UCSD-AML1 (cell line): ENCODE results near the gene KLK13.
A peak's percentile ranks its signal among the peaks of the same experiment; 100 is the strongest.

ENCODE experiments used
- DNase-seq: peaks from one replicate; lab custom pipeline; 2025; ENCODE audit not compliant: unreplicated experiment; lab: John Stamatoyannopoulos, UW

KLK13 gene

DNA sequence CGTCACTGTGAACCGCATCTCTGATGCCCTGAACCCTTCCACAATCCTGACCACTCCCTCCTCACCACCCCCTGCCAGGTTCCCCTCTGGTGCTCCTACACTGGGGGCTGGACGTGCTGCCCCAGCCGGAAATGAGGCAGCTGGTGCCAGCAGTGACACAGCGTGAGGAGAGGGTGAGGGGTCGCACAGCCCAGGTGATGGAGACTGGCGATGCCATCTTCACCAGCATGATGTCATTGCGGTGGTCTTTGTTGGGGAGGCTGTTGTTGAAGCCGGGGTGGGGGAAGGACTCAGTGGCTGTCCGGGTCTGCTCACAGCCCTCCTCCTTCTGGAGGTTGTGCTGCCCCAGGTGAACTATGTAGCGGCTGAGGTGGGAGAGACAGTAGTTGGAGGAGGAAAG, 40.9 kb downstream of the KLK13 start:
- DNase-seq = no peak

DNA sequence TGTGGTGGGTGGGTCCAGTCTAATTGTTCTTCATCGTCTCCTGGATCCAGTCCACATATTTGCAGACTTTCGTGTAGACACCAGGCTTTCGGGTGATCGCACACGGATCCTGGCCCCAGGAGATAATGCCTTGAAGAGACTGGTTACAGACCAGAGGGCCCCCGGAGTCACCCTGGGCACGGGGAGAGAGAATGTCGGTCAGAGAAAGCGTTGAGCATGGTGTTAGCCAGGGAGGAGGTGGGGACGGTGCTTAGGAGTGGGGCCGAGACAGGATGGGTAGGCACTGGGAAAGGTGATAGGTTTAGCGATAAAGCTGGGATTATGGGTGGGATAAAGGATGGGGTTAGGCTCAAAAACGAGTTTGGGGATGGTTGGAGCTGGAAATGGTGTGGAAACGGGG, 42.4 kb downstream of the KLK13 start:
- DNase-seq = no peak

DNA sequence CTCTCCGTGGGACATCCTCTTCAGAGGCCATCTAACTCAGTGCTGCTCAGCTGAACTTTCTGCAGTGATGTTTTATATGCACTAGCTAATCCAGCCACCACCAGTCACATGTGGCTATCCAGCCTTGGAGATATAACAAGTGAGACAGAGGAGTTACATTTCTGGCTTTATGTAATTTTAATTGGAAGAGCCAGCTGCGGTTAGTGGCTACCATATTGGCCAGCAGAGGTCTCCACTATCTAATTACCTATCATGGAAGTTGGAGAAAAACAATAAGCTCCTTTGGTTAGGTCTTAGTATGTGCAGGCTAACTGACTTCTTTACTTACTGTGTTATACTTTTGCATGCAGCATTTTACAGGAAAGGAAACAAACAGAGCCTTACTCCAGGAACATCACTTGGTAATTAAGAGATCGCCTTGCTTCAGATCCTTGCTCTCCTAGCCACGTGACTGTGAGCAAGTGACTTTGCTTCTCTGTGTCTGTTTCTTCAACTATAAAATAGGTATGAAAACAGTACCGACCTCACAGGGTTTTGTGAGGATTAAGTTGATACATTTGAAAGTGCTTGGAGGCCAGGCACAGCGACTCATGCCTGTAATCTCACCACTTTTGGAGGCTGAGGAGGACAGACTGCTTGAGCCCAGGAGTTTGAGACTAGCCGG, 43.8 kb downstream of the KLK13 start:
- no peak for DNase-seq

DNA sequence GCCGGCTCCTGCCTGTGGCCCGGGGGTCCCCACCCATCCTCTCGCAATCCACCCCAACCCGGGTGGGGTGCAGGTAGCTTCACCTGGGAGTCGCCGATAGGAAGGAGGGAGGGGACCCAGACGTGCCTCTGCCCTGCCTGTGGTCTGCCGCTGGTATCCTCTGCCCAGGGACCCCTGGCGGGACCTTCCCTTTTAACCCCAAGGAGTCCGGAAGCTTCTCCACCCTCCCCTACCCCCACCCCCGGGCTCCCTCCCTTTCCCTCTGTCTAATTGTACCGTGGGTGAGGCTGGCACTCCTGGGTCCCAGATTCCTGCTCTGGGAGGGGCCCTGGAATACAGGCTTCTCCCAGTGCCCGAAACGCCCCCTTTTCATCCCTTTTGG, 45.4 kb downstream of the KLK13 start, which contains the start of gene KLK10:
Gene KLK10 (minus strand): TSS at position 166 of the 382 bp plus-strand sequence. CDS start 579 bp downstream, outside the sequence.
- DNase-seq = no peak

DNA sequence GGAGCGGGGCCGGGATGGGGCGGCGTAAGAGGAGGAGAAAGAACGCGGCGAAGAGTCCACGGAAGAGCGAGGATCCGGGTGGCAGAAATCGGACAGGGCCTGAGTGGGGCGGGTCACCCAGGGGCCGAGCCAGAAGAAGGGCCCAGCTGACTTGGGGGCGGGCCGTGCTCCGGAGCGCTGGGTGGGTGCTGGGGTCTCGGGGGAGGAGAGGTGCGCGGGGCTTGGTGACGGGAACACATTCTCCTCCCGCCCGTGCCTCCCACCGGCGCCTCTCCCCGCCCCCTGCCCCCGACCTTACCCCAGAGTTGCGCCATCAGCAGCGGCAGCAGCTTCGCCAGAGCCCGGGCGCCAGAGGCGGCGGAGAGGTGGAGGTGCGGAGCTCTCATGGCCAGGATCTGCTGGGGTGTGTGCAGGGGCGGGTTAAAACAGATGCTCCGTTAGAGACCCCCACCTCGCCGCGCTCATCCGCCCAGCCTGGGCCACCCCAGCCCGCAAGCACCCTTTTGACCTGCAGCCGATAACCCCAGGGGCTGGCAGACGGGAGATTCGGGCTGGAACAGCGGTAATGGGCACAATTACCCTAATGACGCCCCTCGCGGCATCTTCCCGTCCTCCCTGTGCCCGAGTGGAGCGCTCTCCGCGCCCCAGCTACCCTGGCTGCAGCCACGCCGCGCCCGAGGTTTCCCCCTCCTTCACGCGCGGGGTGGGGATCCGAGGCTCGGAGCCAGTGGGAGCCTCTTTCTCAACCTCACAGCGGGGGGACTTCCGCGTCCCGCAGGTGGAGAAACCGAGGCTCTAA, 45.9 kb downstream of the KLK13 start:
- no peak for DNase-seq

DNA sequence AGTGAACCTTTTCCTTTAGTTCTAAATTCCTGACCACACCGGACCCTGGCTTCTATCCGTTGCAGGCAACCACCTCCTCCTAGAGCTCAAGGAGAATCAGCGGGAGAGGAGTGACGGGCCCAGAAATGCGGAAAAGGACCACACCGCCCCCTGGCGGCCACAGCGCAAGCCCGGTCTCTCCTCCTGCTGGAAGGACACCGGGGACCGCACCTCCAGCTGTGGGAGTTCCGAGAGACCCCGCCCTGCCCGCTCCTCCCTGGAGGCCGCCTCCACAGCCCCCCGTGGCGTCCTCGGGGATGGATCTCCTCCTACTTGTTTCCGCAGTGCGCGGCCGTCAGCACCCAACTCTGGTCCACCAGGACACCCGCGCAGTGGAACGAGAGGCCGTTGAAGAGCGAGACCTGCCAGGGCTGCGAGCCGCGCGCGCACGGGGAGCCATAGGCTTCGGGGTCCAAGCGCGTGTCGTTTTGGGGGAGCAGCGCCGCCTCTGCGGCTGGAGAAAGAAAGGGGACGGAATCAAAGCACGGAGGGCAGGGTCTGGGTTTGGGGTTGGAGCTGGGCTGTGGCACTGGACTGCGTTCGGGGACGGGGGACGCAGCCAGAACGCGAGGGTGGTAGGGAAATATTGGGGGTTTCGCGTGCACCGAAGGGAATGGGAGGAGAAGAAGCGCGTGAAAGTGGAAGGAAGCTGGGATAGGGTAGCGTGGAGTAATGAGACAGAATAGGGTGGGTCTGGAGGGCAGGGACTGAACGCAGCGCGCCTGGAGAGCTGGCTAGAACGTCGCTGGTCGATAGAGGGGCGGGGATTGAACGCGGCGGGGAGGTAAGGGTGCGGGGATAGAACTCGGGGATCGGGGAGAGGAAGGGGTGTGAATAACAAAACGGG, 47.9 kb downstream of the KLK13 start:
- peak; percentile 40 for DNase-seq

DNA sequence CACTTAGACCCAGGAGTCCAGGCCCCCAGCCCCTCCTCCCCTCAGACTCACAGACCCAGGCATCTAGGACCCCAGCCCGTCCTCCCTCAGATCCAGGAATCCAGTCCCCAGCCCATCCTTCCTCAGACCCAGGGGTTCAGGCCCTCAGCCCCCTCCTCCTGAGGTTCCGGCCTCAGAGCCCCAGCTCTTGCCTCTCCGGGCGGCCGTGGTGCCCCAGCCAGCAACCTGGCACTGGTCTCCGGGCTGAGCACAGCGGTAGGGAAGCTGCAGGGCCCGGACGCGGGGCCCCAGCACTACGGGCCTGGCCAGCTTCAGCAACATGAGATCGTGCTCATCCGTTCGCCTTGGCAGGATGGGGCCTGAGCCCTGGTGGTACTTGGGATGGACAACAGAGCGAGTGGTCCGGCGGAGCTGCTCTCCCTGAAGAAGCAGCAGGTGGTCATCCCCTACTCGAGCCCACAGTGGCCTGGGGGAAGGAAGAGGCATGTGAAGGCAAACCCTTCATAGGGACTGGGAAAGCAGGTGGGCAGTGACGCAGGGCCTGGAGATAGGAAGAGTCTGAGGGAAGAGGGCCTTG, 49.1 kb downstream of the KLK13 start:
- no peak for DNase-seq

DNA sequence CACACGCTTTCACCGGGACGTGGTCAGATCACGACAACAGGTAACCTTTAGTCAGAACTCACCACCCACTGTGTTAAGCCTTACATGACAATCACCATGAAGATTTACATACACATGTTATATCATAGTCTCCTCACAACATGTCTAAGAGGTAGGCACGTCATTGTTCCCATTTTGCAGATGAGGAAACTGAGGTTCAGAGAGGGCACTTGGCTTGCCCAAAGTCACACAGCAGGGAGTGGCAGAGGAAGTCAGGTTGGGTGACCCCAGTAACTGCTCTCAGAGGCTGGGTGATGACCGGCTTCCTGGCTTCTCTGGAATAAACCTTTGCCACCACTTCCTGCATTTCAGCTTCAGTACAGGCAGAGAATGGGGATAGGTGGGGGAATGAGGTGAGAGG, 50.6 kb downstream of the KLK13 start:
- DNase-seq = no peak

DNA sequence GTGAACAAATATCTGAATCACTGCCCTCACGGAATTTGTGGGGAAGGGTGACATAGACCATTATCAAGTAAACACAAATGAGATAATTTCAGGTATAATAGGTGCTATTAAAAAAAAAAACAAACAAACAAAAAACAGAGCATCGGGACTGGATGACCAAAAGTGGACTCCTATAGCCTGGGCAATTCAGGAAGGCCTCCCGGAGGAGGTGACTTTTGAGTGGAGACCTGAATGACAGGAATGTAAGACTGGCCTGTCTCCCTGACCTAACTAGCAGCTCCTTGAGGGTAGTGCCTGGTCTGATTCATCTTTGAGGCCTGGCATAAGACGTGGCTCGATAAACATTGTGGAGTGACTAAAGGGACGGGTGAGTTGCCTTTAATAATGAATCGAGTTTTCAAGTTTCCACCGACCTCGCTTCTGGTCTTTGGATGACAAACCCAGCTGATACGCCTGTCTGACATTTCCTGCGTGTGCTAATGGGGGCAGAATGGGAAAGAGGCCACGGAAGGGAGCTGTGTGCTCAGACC, 52.2 kb downstream of the KLK13 start:
- DNase-seq = no peak

DNA sequence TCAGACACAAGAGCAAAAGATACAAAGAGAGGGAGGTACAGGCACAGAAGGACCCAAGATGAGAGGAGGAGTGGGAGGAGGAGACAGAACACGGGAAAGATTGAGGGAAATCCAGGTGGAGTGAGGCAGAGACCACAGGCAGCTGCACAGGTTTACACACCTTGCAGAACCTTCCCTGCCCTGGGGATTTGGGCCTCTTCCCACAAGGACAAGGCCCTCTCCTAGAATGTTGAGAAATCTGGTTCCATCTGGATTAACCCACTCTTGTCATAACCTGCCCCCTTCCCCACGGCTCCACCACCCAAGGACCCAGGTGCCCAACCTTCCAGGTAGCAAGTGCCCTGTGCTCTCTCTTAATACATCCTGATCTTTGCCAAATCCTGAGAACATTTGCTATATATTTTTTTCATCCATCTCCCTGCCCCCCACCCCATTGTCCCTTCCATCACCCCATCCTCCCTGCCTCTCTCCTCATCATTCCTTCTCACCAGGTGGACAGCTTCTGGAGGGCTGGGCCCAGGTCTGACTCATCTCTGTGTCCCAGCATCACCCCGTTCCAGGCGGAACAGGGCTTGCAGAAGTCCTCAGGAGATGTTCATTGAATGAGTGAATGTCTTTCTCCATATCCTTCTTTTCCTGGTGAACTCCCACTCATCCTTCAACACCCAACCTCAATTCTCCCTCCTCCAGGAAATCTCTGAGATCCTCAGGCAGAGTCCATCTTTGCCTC, 54.7 kb downstream of the KLK13 start:
- DNase-seq = no peak

DNA sequence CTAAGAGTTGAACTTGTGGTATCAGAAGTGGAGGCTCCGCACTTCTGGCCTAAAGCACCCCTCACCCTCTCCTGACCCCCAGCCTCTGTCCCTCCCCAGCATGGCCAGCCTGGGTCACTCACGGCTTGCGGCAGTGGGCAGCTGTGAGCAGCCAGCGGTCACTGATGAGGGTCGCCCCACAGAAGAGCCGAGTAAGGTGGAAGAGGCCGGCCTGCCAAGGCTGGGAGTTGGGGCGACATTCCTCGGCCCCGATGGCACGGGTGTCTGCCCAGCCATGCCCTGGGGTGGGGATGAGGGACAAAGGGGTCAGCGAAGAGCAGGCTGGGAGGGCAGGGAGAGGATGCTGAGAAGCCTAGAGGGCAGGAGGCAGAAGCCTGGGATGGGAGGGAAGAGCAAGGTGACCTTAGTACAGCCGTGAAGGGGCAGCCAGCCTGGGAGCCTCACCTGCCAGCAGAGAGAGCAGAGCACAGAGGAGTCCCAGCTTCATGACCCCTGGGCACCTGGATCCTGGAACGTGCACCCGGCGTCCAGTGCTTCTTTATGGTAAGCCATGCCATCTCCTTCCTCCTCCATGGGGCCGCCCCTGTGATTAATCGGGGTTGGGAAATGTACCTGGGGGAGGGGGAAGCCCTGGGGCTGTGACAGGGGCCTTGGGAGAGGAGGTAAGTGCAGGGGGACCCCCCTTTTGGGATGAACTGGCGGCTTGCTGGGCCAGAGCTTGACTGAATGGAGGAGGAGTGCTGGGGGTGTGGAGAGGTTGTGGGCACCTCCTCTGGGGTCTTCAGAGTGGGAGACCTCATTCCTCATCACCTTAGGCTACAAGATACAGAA, 55.6 kb downstream of the KLK13 start:
- DNase-seq = no peak

DNA sequence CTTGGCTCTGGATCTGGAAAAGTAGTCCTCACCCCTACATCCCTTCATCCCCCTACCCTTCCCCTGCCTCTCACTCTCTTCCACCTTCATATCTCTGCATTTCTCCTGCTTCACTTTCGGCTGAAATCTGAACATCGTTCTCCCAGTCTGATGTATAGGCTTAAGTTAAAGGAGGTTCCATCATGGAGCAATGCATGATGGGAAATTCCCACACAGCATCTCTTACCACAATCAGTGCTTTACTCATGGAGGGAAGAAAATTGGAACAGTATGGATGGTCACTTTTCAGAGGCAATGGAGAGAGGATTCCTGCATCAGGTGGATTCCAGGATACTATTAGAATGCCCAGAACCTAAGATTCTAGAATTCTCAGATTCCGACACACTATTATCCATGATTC, 57.4 kb downstream of the KLK13 start:
- no peak for DNase-seq

DNA sequence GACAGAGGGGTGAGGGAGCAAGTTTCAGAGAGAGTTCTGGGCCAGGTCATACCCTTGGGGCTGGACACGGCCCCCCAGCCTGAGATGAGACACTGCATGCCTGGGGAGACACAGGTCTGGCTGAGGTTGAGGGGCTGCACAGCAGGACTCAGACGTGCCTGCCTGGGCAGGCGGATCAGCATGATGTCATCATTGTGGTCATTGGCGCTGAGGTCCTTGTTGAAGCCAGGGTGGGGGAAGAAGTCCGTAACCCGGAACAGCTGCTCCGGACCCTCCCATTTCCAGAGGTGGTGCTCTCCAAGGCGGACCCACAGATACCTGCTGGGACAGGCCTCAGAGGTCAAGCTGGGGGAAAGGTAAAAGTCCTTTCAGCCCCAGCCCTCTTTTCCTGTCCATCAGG, 58.5 kb downstream of the KLK13 start:
- no peak for DNase-seq
